ENCODE measurements around the gene COQ8B. TPM values are rescaled to one million over a fixed set of nuclear protein-coding genes. Genes with fewer than 3 reads are reported as not detected.
"Not testable (repeated sequence)": the region's sequence is repeated elsewhere in the genome, so short reads cannot be mapped to it uniquely, and the experiment has no call there.

The COQ8B gene
- total and polyA plus RNA-seq, 2 of the 4 experiments (the other 2 are of a cell fraction) = 14.9 to 23.2 TPM

DNA sequence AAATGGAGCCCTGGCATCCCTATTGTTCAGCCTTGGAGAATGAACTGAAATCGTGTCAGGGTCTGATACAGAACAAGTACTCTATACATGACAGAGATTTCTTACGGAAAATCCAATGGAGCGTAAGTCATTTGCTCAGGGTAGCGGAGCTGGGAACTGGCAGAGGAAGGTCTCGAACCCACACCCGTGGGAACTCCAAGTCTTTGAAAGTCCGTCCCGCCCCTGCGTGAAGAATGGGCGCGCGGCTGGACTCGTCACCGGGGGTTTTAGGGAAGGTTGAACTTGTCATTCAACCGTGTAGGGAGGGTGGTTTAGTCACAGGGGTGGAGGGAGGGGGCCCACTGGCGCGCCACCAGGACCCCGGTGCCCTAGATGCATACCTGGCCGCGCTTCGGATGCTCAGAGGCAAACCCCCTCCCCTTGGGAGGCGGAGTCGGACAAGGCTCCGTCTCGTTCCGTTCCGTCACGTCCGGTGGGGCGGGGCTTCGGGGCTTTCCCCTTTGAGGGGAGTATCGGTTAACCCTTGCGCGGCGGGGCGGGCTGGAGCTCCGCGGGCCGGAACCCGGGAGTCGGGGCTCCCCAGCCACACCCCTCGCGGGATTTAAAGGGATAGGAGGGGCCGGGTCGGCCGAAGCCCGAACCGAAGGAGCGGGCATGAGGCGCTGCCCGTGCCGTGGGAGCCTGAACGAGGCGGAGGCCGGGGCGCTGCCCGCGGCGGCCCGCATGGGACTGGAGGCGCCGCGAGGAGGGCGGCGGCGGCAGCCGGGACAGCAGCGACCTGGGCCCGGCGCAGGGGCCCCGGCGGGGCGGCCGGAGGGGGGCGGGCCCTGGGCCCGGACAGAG lies at the start of gene COQ8B, which contains the start of gene ITPKC (continued):
- peak; percentile 99 for TF ChIP-seq MAZ (IDR thresholded peaks at IDR 0.05; ENCODE audit: borderline replicate concordance, low read depth, low read length)
- TF ChIP-seq, protein P1, sequence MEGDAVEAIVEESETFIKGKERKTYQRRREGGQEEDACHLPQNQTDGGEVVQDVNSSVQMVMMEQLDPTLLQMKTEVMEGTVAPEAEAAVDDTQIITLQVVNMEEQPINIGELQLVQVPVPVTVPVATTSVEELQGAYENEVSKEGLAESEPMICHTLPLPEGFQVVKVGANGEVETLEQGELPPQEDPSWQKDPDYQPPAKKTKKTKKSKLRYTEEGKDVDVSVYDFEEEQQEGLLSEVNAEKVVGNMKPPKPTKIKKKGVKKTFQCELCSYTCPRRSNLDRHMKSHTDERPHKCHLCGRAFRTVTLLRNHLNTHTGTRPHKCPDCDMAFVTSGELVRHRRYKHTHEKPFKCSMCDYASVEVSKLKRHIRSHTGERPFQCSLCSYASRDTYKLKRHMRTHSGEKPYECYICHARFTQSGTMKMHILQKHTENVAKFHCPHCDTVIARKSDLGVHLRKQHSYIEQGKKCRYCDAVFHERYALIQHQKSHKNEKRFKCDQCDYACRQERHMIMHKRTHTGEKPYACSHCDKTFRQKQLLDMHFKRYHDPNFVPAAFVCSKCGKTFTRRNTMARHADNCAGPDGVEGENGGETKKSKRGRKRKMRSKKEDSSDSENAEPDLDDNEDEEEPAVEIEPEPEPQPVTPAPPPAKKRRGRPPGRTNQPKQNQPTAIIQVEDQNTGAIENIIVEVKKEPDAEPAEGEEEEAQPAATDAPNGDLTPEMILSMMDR (conservative IDR thresholded peaks at IDR 0.05; ENCODE audit: low read depth, low read length) = 0 out of 2 replicates have a peak, but pooled peaks have one; percentile 8

DNA sequence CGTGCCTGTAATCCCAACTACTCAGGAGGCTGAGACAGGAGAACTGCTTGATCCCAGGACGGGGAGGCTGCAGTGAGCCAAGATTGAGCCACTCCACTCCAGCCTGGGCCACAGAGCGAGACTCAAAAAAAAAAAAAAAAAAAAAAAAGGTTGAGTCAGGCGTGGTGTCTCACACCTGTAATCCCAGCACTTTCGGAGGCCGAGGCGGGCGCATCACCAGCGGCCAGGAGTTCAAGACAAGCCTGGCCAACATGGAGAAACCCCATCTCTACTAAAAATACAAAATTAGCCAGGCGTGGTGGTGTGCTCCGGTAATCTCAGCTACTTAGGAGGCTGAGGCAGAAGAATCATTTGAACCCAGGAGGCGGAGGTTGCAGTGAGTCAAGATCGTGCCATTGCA lies 49.7 kb upstream of the COQ8B start:
- H3K4me1 ChIP-seq (ENCODE audit: control insufficient read depth, insufficient read depth, low read length); H3K23ac ChIP-seq (ENCODE audit: low read depth, low read length); POLR2A ChIA-PET (ENCODE audit: unreplicated experiment); H3K18ac ChIP-seq (ENCODE audit: low read depth, low read length); H2AFZ ChIP-seq (replicated peaks; ENCODE audit: low read length, poor library complexity); H3K27me3 ChIP-seq (ENCODE audit: control insufficient read depth, insufficient read depth, low read length); in situ Hi-C loops (cut with MboI; ENCODE audit: low sequenced_read_pairs); H4K5ac ChIP-seq (ENCODE audit: low read depth, low read length); BruUV-seq (replicated peaks); H4K91ac ChIP-seq (ENCODE audit: insufficient read depth, low read depth, low read length); H2BK15ac ChIP-seq (ENCODE audit: low read depth, low read length); H3K9ac ChIP-seq (ENCODE audit: low read depth, low read length); H3K4me2 ChIP-seq (ENCODE audit: low read depth, low read length); ATAC-seq (ENCODE audit: low read depth); DNase-seq; H3K9me3 ChIP-seq (ENCODE audit: control insufficient read depth, insufficient read depth, low read length); H2AK9ac ChIP-seq (replicated peaks; ENCODE audit: low read depth, low read length, poor library complexity); H3K4ac ChIP-seq (ENCODE audit: low read depth, low read length); H3K56ac ChIP-seq (ENCODE audit: extremely low read depth, insufficient read depth, low read length); H2BK5ac ChIP-seq (ENCODE audit: low read depth, low read length, poor library complexity, severe bottlenecking); H2AK5ac ChIP-seq (ENCODE audit: low read depth, low read length); CTCF ChIA-PET; H4K20me1 ChIP-seq (ENCODE audit: insufficient read depth, low read length); H3K9me1 ChIP-seq (ENCODE audit: insufficient read depth, low read length); H2BK120ac ChIP-seq (ENCODE audit: low read depth, low read length); H3K27ac ChIP-seq (ENCODE audit: insufficient read depth, low read length); H3K4me3 ChIP-seq (ENCODE audit: insufficient read depth, low read depth, low read length); H2BK20ac ChIP-seq (ENCODE audit: low read depth, low read length); dilution Hi-C loops (cut with HindIII; ENCODE audit: low sequenced_read_pairs, unreplicated experiment); H3K14ac ChIP-seq (replicated peaks; ENCODE audit: low read depth, low read length); intact Hi-C loops (cut with micrococcal nuclease); H4K8ac ChIP-seq (ENCODE audit: low read depth in 2 of 2, low read length in 2 of 2): not testable (repeated sequence)
- 90% methylated on average over 2 of the region's 13 CpGs; no CpG with 5 or more reads in 1 of the 2 experiments for WGBS, 2 experiments (ENCODE audit: extremely low coverage in 2 of 2, insufficient read length in 1 of 2)
- Histone ChIP-seq H3K79me1 (ENCODE audit: low read depth in 1 of 2, low read length in 2 of 2) (peaks cover 19 to 20% of the 10 kb centered on the region in 2 experiments; a peak in 3 of 4 replicates), H3K36me3 (ENCODE audit: control insufficient read depth, insufficient read depth, low read length) (peaks cover 52% of the 10 kb centered on the region)

All from IMR-90 (cell line).